IMR-90 (cell line): ENCODE results near the gene RAPGEF1. TPM values are rescaled to one million over a fixed set of nuclear protein-coding genes. Genes with fewer than 3 reads are reported as not detected.
A peak's percentile ranks its signal among the peaks of the same experiment; 100 is the strongest.

Source experiments
- ATAC-seq: fragments of 200-7000 bp; cut with Tn5 transposase; 2 replicates; pipeline ENCODE4 v1.9.1; 2020; ENCODE audit warnings: low read depth, mild to moderate bottlenecking, moderate library complexity
- BruUV-seq: library from RNA; stranded (reverse); fragments of 400-500 nt; replicated peaks from 2 replicates; lab custom pipeline; 2021; lab: Mats Ljungman, UMichigan
- CTCF ChIA-PET: fragments of 300-600 bp; formaldehyde crosslinking; extraction: SDS; loops from one replicate; lab custom pipeline; 2021; ENCODE audit warnings: antibody characterized with exemption; lab: Yijun Ruan, JAX
- POLR2A ChIA-PET: fragments of 300-600 bp; sonication (Branson Sonifier 250); formaldehyde crosslinking; loops from one replicate; lab custom pipeline; 2022; ENCODE audit warnings: antibody characterized with exemption; ENCODE audit not compliant: unreplicated experiment; lab: Charles Lee
- DNase-seq: peaks from one replicate; pipeline ENCODE4 v3.0.0; 2013
- H2AFZ ChIP-seq: replicated peaks from 2 replicates; pipeline ENCODE3; 2013; ENCODE audit warnings: low read length, mild to moderate bottlenecking; ENCODE audit not compliant: poor library complexity
- H2AK5ac ChIP-seq: 2 replicates; pipeline ENCODE4 v1.6.1; 2013; ENCODE audit warnings: low read depth, low read length, inconsistent platforms
- H2AK9ac ChIP-seq: replicated peaks from 2 replicates; pipeline ENCODE3; 2013; ENCODE audit warnings: mild to moderate bottlenecking, low read depth, low read length, moderate library complexity; ENCODE audit not compliant: poor library complexity
- H2BK120ac ChIP-seq: 2 replicates; pipeline ENCODE4 v1.6.1; 2013; ENCODE audit warnings: low read depth, low read length, inconsistent platforms
- H2BK15ac ChIP-seq: 3 replicates; pipeline ENCODE4 v1.6.1; 2013; ENCODE audit warnings: low read depth, low read length, inconsistent platforms
- H2BK20ac ChIP-seq: 2 replicates; pipeline ENCODE4 v1.6.1; 2013; ENCODE audit warnings: low read depth, mild to moderate bottlenecking, inconsistent platforms, low read length, moderate library complexity
- H2BK5ac ChIP-seq: 2 replicates; pipeline ENCODE4 v1.6.1; 2013; ENCODE audit warnings: mild to moderate bottlenecking, low read depth, low read length, inconsistent platforms; ENCODE audit not compliant: poor library complexity, severe bottlenecking
- H3K14ac ChIP-seq: replicated peaks from 2 replicates; pipeline ENCODE4 v1.6.1; 2013; ENCODE audit warnings: low read depth, low read length, inconsistent platforms
- H3K18ac ChIP-seq: 2 replicates; pipeline ENCODE4 v1.6.1; 2013; ENCODE audit warnings: low read depth, low read length, control low read depth
- H3K23ac ChIP-seq: 2 replicates; pipeline ENCODE4 v1.6.1; 2013; ENCODE audit warnings: low read depth, low read length, inconsistent platforms
- H3K27ac ChIP-seq: 2 replicates; pipeline ENCODE4 v1.5.1; 2013; ENCODE audit warnings: mild to moderate bottlenecking, control low read depth, low read length; ENCODE audit not compliant: insufficient read depth
- H3K27me3 ChIP-seq: 2 replicates; pipeline ENCODE4 v1.6.1; 2013; ENCODE audit warnings: low read length; ENCODE audit not compliant: control insufficient read depth, insufficient read depth
- H3K36me3 ChIP-seq: 2 replicates; pipeline ENCODE4 v1.6.1; 2013; ENCODE audit warnings: low read length, mixed read lengths; ENCODE audit not compliant: control insufficient read depth, insufficient read depth
- H3K4ac ChIP-seq: 2 replicates; pipeline ENCODE4 v1.6.1; 2013; ENCODE audit warnings: low read depth, low read length, inconsistent platforms
- H3K4me1 ChIP-seq: 2 replicates; pipeline ENCODE4 v1.6.1; 2013; ENCODE audit warnings: low read length, mixed read lengths; ENCODE audit not compliant: control insufficient read depth, insufficient read depth
- H3K4me2 ChIP-seq: 2 replicates; pipeline ENCODE4 v1.6.1; 2013; ENCODE audit warnings: low read depth, mild to moderate bottlenecking, control low read depth, low read length, moderate library complexity
- H3K4me3 ChIP-seq: 2 replicates; pipeline ENCODE4 v1.5.1; 2013; ENCODE audit warnings: low read depth, mild to moderate bottlenecking, control low read depth, low read length, moderate library complexity; ENCODE audit not compliant: insufficient read depth
- H3K56ac ChIP-seq: 2 replicates; pipeline ENCODE4 v1.6.1; 2013; ENCODE audit warnings: low read length, inconsistent platforms; ENCODE audit not compliant: insufficient read depth; ENCODE audit errors: extremely low read depth
- H3K79me1 ChIP-seq, 2 experiments: 2 replicates each; pipeline ENCODE4 v1.6.1; 2013; ENCODE audit warnings: low read length in 2 of 2, inconsistent platforms in 1 of 2, low read depth in 1 of 2
- H3K9ac ChIP-seq: 2 replicates; pipeline ENCODE4 v1.6.1; 2013; ENCODE audit warnings: low read depth, low read length, control low read depth
- H3K9me1 ChIP-seq: 2 replicates; pipeline ENCODE4 v1.6.1; 2013; ENCODE audit warnings: low read length, inconsistent platforms; ENCODE audit not compliant: insufficient read depth
- H3K9me3 ChIP-seq: 2 replicates; pipeline ENCODE4 v1.6.1; 2013; ENCODE audit warnings: low read length; ENCODE audit not compliant: control insufficient read depth, insufficient read depth
- H4K20me1 ChIP-seq: 2 replicates; pipeline ENCODE4 v1.6.1; 2013; ENCODE audit warnings: low read length, inconsistent platforms; ENCODE audit not compliant: insufficient read depth
- H4K5ac ChIP-seq: 2 replicates; pipeline ENCODE4 v1.6.1; 2013; ENCODE audit warnings: mild to moderate bottlenecking, low read depth, low read length, control low read depth
- H4K8ac ChIP-seq, 2 experiments: 2 replicates each; pipeline ENCODE4 v1.6.1; 2013; ENCODE audit warnings: low read depth in 2 of 2, low read length in 2 of 2, control low read depth in 1 of 2, inconsistent platforms in 1 of 2
- H4K91ac ChIP-seq: 2 replicates; pipeline ENCODE4 v1.6.1; 2013; ENCODE audit warnings: low read depth, low read length, inconsistent platforms; ENCODE audit not compliant: insufficient read depth
- BHLHE40 ChIP-seq: fragments of 150-350 bp; IDR thresholded peaks from 2 replicates; pipeline ENCODE4 v1.6.1; 2016; ENCODE audit warnings: mild to moderate bottlenecking, low read depth, low read length
- FOS ChIP-seq: fragments of 150-350 bp; IDR thresholded peaks from 2 replicates; pipeline ENCODE4 v1.6.1; 2016; ENCODE audit warnings: low read depth, low read length
- MXI1 ChIP-seq: IDR thresholded peaks from 2 replicates; pipeline ENCODE4 v1.6.1; 2012; ENCODE audit warnings: low read depth, mild to moderate bottlenecking, low read length, moderate library complexity, borderline replicate concordance
- RFX5 ChIP-seq: IDR thresholded peaks from 2 replicates; pipeline ENCODE4 v1.8.0; 2012; ENCODE audit warnings: low read depth, mild to moderate bottlenecking, low read length, moderate library complexity
- SMC3 ChIP-seq: fragments of 150-350 bp; IDR thresholded peaks from 2 replicates; pipeline ENCODE4 v1.6.1; 2016; ENCODE audit warnings: low read depth, mild to moderate bottlenecking, antibody characterized with exemption, low read length, moderate library complexity
- WGBS, 2 experiments: methylation state at CpG; one replicate each; pipeline versions ENCODE4 v1.1.5 to v1.1.7; 2013; ENCODE audit warnings: missing lambda C conversion rate in 2 of 2; ENCODE audit not compliant: insufficient read length in 1 of 2; ENCODE audit errors: extremely low coverage in 2 of 2; 5-methylcytosine and 5-hydroxymethylcytosine counted together
- dilution Hi-C: fragments of 300-500 bp; cut with HindIII; formaldehyde crosslinking; loops from one replicate; pipeline ENCODE4 v1.14.3; 2018; ENCODE audit warnings: low sequenced_read_pairs; ENCODE audit not compliant: unreplicated experiment
- in situ Hi-C: fragments of 300-500 bp; cut with MboI; formaldehyde crosslinking; loops from 3 replicates; pipeline ENCODE4 v1.14.3; 2019; ENCODE audit warnings: low sequenced_read_pairs, inconsistent platforms, mixed read lengths
- intact Hi-C: fragments of 100-400 bp; cut with micrococcal nuclease; formaldehyde crosslinking; loops from 2 replicates; pipeline ENCODE4 v1.10.0; 2022
- polyA plus RNA-seq, 3 experiments: library from polyadenylated mRNA; depleted of rRNA; stranded (reverse); fragments of >200 nt; gene quantifications; 2 replicates each; pipeline ENCODE4 v1.2.3, GENCODE V29; 2012; ENCODE audit warnings: low replicate concordance in 1 of 3
- total RNA-seq: library from RNA; depleted of rRNA; stranded (reverse); fragments of >200 nt; gene quantifications from 2 replicates; pipeline ENCODE4 v1.2.3, GENCODE V29; 2012
- TF ChIP-seq, protein P1 (sequence below): fragments of 150-350 bp; IDR thresholded peaks from 2 replicates; pipeline ENCODE4 v1.6.1; 2017; ENCODE audit warnings: mild to moderate bottlenecking, antibody characterized with exemption, low read length, low read depth
- TF ChIP-seq, protein P2 (sequence below): conservative IDR thresholded peaks from 2 replicates; pipeline ENCODE4 v1.5.1; 2012; ENCODE audit warnings: mild to moderate bottlenecking, low read depth, low read length, improper control_type of control experiment

The RAPGEF1 gene
- total and polyA plus RNA-seq, 2 of the 4 experiments (the other 2 are of a cell fraction): 13.1 to 22.3 TPM

DNA sequence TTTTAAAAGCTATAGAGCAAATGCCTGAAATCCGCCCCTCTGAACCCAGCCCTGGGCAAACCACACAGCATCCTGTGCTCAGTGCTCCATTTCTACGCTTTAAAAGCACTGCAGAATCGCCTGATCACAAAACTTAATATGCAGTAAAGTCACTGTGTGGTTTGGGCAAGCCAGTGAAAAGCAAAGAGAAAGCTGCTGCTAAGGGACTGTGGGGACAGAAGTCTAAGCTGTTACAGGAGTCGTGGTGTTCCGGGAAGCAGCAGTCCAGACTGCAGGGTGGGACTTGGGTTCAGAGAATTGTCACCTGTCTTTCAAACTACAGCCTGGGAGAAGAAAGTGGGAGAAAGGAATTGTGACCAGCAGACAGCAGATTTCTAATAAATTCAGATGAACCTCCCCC, 8.2 kb downstream of the RAPGEF1 start (continued):
- TF ChIP-seq, protein P1, sequence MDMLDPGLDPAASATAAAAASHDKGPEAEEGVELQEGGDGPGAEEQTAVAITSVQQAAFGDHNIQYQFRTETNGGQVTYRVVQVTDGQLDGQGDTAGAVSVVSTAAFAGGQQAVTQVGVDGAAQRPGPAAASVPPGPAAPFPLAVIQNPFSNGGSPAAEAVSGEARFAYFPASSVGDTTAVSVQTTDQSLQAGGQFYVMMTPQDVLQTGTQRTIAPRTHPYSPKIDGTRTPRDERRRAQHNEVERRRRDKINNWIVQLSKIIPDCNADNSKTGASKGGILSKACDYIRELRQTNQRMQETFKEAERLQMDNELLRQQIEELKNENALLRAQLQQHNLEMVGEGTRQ: no peak
- TF ChIP-seq RFX5 (no peak), MXI1 (no peak), FOS (no peak)

DNA sequence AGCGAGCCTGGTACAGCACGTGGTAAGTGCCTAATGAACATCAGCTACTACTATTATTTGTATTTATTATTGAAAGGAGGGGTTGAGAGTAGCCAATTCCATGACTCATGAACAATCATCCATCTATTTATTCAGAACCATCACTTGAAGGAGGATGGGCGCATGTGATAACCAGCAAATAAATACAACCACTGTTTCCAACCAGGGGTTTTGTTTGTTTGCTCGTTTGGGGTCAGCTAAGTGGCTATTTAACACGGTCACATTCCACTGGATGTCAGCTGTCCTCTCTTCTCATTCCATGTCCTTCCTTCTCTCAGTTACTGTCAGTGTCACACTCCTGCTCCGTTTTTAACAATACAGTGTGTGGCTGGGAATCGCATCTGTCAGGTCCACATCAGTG, 8.6 kb downstream of the RAPGEF1 start:
- Histone ChIP-seq H3K4ac (peak overlapping the region; percentile 78), H4K8ac (peak overlapping the region; percentile 5 to 39; a peak in 1 of 4 replicates), H3K36me3 (no peaks in the 10 kb centered on the region), H2BK120ac (peak overlapping the region; percentile 73), H3K79me1 (peaks cover 32 to 90% of the 10 kb centered on the region in 2 experiments), H3K9me3 (no peaks in the 10 kb centered on the region), H3K23ac (peak overlapping the region; percentile 88; the same call in 1 of the 2 replicates), H3K4me3 (no peak overlapping the region), H3K4me1 (peaks cover 43% of the 10 kb centered on the region), H3K56ac (no peak overlapping the region), H3K4me2 (peak overlapping the region; percentile 11), H2BK5ac (peak overlapping the region; percentile 51), H2BK15ac (no peak overlapping the region), H3K9me1 (peaks cover 42% of the 10 kb centered on the region), H2BK20ac (peak overlapping the region; percentile 60; the same call in 1 of the 2 replicates), H3K27ac (peak overlapping the region; percentile 36; the same call in 1 of the 2 replicates), H3K14ac (peak overlapping the region; percentile 46; the same call in 1 of the 2 replicates), H2AK9ac (no peak overlapping the region), H4K5ac (peak overlapping the region; percentile 7; the same call in 1 of the 2 replicates), H3K9ac (no peak overlapping the region), H4K91ac (no peak overlapping the region), H2AK5ac (peak overlapping the region; percentile 80; the same call in 1 of the 2 replicates), H4K20me1 (peaks cover 91% of the 10 kb centered on the region), H3K27me3 (no peaks in the 10 kb centered on the region), H3K18ac (peak overlapping the region; percentile 31; the same call in 1 of the 2 replicates), H2AFZ (no peak overlapping the region)
- POLR2A ChIA-PET: no interaction called here
- CTCF ChIA-PET: interaction anchor here (1.2 to 1.3 kb wide), 2 partner anchors 9 to 11 kb away, joined by 4 read pairs; no protein-coding TSS in a partner anchor
- dilution Hi-C loops (no loop called here), intact Hi-C loops (loop anchor here (5.0 kb wide), 2 partner anchors 54 to 74 kb away; no protein-coding TSS in a partner anchor), in situ Hi-C loops (no loop called here)
- TF ChIP-seq, protein P1: peak; percentile 26; the same call in 1 of the 2 replicates
- no peak for TF ChIP-seq SMC3
- peak; percentile 60; the same call in 1 of the 2 replicates for TF ChIP-seq FOS
- peak; percentile 63 for TF ChIP-seq BHLHE40
- TF ChIP-seq MXI1: 0 out of 2 replicates have a peak, but pooled peaks have one; percentile 40
- TF ChIP-seq, protein P2, sequence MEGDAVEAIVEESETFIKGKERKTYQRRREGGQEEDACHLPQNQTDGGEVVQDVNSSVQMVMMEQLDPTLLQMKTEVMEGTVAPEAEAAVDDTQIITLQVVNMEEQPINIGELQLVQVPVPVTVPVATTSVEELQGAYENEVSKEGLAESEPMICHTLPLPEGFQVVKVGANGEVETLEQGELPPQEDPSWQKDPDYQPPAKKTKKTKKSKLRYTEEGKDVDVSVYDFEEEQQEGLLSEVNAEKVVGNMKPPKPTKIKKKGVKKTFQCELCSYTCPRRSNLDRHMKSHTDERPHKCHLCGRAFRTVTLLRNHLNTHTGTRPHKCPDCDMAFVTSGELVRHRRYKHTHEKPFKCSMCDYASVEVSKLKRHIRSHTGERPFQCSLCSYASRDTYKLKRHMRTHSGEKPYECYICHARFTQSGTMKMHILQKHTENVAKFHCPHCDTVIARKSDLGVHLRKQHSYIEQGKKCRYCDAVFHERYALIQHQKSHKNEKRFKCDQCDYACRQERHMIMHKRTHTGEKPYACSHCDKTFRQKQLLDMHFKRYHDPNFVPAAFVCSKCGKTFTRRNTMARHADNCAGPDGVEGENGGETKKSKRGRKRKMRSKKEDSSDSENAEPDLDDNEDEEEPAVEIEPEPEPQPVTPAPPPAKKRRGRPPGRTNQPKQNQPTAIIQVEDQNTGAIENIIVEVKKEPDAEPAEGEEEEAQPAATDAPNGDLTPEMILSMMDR: no peak
- ATAC-seq: peak; percentile 8; the same call in 1 of the 2 replicates
- WGBS, 2 experiments: 39% methylated on average over 4 of the region's 7 CpGs; no CpG with 5 or more reads in 1 of the 2 experiments
- DNase-seq: peak; percentile 58
- no TSS peak for BruUV-seq
